ENCODE data around the gene RPL22. TPM values are rescaled to one million over a fixed set of nuclear protein-coding genes. Genes with fewer than 3 reads are reported as not detected.

Gene RPL22
- total RNA-seq, 1 experiment from 2014 or later, result 441 TPM

DNA sequence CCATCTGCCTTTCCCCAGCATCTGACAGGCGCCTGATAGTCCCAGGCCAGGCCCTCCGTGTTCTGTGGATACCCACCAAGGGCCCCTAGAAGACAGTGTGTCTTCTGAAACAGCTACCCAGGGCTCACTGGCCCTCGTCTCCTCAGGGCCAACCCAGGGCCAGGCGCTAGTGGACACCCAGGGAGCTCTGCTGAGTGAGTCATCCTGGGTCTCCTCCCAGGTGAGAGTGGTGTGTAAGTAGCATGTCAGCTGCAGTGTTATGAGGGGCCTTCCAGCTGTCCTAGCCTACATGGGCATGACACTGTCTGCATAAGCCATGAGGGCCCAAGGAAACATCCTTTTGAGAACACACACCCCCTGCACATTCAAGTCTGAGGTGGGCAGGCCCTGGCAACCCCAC, 56.0 kb downstream of the RPL22 start:
- H3K9me3 Mint-ChIP-seq, result no peaks in the 10 kb centered on the region
- peaks cover 3% of the 10 kb centered on the region; the same call in 1 of the 2 replicates for H3K4me1 Mint-ChIP-seq
- H3K27ac Mint-ChIP-seq, result no peak overlapping the region
- POLR2A ChIA-PET, result no interaction called here
- TF ChIP-seq OVOL2 (CRISPR knock-in tag; IDR thresholded peaks at IDR 0.05; ENCODE audit: borderline replicate concordance) (no peak), GTF2I (CRISPR knock-in tag; conservative IDR thresholded peaks at IDR 0.05) (no peak), RORB (CRISPR knock-in tag; IDR thresholded peaks at IDR 0.05) (no peak), HMGA2 (CRISPR knock-in tag; IDR thresholded peaks at IDR 0.05) (no peak), GRHL2 (CRISPR knock-in tag; IDR thresholded peaks at IDR 0.05; ENCODE audit: insufficient replicate concordance, severe bottlenecking) (no peak), ZNF263 (CRISPR knock-in tag; IDR thresholded peaks at IDR 0.05; ENCODE audit: low read depth) (no peak), NR3C1 (CRISPR knock-in tag; conservative IDR thresholded peaks at IDR 0.05; ENCODE audit: low read depth) (no peak), SP1 (CRISPR knock-in tag; conservative IDR thresholded peaks at IDR 0.05) (no peak), ETV6 (CRISPR knock-in tag; IDR thresholded peaks at IDR 0.05) (no peak)
- TF ChIP-seq, protein P1, sequence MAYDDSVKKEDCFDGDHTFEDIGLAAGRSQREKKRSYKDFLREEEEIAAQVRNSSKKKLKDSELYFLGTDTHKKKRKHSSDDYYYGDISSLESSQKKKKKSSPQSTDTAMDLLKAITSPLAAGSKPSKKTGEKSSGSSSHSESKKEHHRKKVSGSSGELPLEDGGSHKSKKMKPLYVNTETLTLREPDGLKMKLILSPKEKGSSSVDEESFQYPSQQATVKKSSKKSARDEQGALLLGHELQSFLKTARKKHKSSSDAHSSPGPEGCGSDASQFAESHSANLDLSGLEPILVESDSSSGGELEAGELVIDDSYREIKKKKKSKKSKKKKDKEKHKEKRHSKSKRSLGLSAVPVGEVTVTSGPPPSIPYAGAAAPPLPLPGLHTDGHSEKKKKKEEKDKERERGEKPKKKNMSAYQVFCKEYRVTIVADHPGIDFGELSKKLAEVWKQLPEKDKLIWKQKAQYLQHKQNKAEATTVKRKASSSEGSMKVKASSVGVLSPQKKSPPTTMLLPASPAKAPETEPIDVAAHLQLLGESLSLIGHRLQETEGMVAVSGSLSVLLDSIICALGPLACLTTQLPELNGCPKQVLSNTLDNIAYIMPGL (CRISPR knock-in tag; IDR thresholded peaks at IDR 0.05), result no peak
- TF ChIP-seq, protein P2, sequence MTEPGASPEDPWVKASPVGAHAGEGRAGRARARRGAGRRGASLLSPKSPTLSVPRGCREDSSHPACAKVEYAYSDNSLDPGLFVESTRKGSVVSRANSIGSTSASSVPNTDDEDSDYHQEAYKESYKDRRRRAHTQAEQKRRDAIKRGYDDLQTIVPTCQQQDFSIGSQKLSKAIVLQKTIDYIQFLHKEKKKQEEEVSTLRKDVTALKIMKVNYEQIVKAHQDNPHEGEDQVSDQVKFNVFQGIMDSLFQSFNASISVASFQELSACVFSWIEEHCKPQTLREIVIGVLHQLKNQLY (CRISPR knock-in tag; IDR thresholded peaks at IDR 0.05), result no peak
- TF ChIP-seq, protein P3, sequence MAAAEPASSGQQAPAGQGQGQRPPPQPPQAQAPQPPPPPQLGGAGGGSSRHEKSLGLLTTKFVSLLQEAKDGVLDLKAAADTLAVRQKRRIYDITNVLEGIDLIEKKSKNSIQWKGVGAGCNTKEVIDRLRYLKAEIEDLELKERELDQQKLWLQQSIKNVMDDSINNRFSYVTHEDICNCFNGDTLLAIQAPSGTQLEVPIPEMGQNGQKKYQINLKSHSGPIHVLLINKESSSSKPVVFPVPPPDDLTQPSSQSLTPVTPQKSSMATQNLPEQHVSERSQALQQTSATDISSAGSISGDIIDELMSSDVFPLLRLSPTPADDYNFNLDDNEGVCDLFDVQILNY (CRISPR knock-in tag; IDR thresholded peaks at IDR 0.05), result no peak
- TF ChIP-seq, protein P4, sequence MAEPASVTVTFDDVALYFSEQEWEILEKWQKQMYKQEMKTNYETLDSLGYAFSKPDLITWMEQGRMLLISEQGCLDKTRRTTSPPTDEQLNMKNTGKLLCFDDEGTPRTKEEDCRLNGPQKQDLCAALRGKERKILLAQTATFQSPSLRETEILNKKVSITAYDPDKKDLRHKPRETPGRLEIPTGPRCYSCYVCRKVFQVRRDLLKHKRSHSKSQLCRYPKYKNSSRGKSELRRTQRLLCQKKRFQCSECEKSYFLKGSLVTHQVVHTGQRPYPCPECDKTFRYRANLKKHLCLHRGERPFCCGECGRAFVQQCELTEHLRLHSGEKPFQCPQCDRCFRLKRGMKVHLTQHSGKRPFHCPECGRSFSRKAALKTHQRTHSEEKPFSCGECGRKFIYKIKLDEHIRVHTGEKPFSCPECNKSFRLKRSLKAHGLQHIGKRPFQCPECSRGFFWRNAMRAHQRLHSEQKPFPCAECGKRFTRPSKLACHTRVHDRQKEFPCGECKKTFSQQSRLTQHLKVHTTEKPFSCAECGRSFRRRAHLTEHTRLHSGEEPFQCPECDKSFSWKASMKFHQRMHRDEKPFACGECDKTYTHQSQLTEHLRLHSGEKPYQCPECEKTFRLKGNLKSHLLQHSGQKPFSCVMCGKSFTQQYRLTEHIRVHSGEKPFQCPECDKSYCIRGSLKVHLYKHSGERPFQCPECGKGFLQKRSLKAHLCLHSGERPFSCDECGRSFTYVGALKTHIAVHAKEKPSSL (CRISPR knock-in tag; conservative IDR thresholded peaks at IDR 0.05), result no peak
- TF ChIP-seq, protein P5, sequence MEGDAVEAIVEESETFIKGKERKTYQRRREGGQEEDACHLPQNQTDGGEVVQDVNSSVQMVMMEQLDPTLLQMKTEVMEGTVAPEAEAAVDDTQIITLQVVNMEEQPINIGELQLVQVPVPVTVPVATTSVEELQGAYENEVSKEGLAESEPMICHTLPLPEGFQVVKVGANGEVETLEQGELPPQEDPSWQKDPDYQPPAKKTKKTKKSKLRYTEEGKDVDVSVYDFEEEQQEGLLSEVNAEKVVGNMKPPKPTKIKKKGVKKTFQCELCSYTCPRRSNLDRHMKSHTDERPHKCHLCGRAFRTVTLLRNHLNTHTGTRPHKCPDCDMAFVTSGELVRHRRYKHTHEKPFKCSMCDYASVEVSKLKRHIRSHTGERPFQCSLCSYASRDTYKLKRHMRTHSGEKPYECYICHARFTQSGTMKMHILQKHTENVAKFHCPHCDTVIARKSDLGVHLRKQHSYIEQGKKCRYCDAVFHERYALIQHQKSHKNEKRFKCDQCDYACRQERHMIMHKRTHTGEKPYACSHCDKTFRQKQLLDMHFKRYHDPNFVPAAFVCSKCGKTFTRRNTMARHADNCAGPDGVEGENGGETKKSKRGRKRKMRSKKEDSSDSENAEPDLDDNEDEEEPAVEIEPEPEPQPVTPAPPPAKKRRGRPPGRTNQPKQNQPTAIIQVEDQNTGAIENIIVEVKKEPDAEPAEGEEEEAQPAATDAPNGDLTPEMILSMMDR (IDR thresholded peaks at IDR 0.05), result no peak
- TF ChIP-seq, protein P6, sequence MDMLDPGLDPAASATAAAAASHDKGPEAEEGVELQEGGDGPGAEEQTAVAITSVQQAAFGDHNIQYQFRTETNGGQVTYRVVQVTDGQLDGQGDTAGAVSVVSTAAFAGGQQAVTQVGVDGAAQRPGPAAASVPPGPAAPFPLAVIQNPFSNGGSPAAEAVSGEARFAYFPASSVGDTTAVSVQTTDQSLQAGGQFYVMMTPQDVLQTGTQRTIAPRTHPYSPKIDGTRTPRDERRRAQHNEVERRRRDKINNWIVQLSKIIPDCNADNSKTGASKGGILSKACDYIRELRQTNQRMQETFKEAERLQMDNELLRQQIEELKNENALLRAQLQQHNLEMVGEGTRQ (CRISPR knock-in tag; IDR thresholded peaks at IDR 0.05), result no peak
- no peak for DNase-seq (ENCODE audit: low spot score)
- CTCF ChIA-PET, result no interaction called here
- H3K36me3 Mint-ChIP-seq, result no peaks in the 10 kb centered on the region
- no peak overlapping the region for H3K4me3 Mint-ChIP-seq
- ATAC-seq, result no peak
- peaks cover 17% of the 10 kb centered on the region for H3K27me3 Mint-ChIP-seq (ENCODE audit: low read depth)

- ATAC-seq, result no peak
- Mint-ChIP-seq H3K27ac (no peak overlapping the region), H3K36me3 (no peaks in the 10 kb centered on the region), H3K9me3 (no peaks in the 10 kb centered on the region), H3K4me1 (no peaks in the 10 kb centered on the region; the same call in 1 of the 2 replicates), H3K4me3 (no peak overlapping the region), H3K27me3 (ENCODE audit: low read depth) (peaks cover 10% of the 10 kb centered on the region)
- POLR2A ChIA-PET, result no interaction called here
- CTCF ChIA-PET, result no interaction called here
- DNase-seq (ENCODE audit: low spot score), result no peak
- TF ChIP-seq ESRRA (CRISPR knock-in tag; IDR thresholded peaks at IDR 0.05; ENCODE audit: borderline replicate concordance), result no peak
- TF ChIP-seq ZNF671 (CRISPR knock-in tag; IDR thresholded peaks at IDR 0.05), result no peak
- TF ChIP-seq PRRX2 (CRISPR knock-in tag; IDR thresholded peaks at IDR 0.05), result no peak
- TF ChIP-seq, protein P5 (IDR thresholded peaks at IDR 0.05), result no peak
- TF ChIP-seq FOXJ3 (CRISPR knock-in tag; IDR thresholded peaks at IDR 0.05; ENCODE audit: borderline replicate concordance), result no peak
- TF ChIP-seq, protein P7, sequence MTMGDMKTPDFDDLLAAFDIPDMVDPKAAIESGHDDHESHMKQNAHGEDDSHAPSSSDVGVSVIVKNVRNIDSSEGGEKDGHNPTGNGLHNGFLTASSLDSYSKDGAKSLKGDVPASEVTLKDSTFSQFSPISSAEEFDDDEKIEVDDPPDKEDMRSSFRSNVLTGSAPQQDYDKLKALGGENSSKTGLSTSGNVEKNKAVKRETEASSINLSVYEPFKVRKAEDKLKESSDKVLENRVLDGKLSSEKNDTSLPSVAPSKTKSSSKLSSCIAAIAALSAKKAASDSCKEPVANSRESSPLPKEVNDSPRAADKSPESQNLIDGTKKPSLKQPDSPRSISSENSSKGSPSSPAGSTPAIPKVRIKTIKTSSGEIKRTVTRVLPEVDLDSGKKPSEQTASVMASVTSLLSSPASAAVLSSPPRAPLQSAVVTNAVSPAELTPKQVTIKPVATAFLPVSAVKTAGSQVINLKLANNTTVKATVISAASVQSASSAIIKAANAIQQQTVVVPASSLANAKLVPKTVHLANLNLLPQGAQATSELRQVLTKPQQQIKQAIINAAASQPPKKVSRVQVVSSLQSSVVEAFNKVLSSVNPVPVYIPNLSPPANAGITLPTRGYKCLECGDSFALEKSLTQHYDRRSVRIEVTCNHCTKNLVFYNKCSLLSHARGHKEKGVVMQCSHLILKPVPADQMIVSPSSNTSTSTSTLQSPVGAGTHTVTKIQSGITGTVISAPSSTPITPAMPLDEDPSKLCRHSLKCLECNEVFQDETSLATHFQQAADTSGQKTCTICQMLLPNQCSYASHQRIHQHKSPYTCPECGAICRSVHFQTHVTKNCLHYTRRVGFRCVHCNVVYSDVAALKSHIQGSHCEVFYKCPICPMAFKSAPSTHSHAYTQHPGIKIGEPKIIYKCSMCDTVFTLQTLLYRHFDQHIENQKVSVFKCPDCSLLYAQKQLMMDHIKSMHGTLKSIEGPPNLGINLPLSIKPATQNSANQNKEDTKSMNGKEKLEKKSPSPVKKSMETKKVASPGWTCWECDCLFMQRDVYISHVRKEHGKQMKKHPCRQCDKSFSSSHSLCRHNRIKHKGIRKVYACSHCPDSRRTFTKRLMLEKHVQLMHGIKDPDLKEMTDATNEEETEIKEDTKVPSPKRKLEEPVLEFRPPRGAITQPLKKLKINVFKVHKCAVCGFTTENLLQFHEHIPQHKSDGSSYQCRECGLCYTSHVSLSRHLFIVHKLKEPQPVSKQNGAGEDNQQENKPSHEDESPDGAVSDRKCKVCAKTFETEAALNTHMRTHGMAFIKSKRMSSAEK (CRISPR knock-in tag; IDR thresholded peaks at IDR 0.05; ENCODE audit: borderline replicate concordance), result no peak
- TF ChIP-seq GTF2I (CRISPR knock-in tag; conservative IDR thresholded peaks at IDR 0.05), result no peak
- TF ChIP-seq SMAD3 (CRISPR knock-in tag; IDR thresholded peaks at IDR 0.05; ENCODE audit: borderline replicate concordance), result no peak
Observed at GRCh38 chr1:6142734-6143133, 56.7 kb downstream of the RPL22 start.
